GM12878 (cell line): ENCODE results near the gene SMYD5. TPM values are rescaled to one million over a fixed set of nuclear protein-coding genes. Genes with fewer than 3 reads are reported as not detected.
A peak's percentile ranks its signal among the peaks of the same experiment; 100 is the strongest.

Experiments
- ATAC-seq: fragments of 200-7000 bp; cut with Tn5 transposase; 3 replicates; pipeline ENCODE4 v1.9.1; 2020; ENCODE audit warnings: mild to moderate bottlenecking, moderate library complexity
- BruUV-seq: library from RNA; stranded (reverse); fragments of 400-500 nt; replicated peaks from 2 replicates; lab custom pipeline; 2021; lab: Mats Ljungman, UMichigan
- CTCF ChIA-PET: fragments of 300-600 bp; sonication (Branson Sonifier 250); formaldehyde crosslinking; extraction: SDS; loops from one replicate; lab custom pipeline; 2021; ENCODE audit warnings: inconsistent platforms; lab: Yijun Ruan, JAX
- POLR2A ChIA-PET: fragments of 350-600 bp; formaldehyde crosslinking; extraction: SDS; loops from one replicate; lab custom pipeline; 2021; ENCODE audit warnings: inconsistent platforms; lab: Charles Lee
- RAD21 ChIA-PET: fragments of 300-600 bp; sonication (Branson Sonifier 250); formaldehyde crosslinking; loops from one replicate; lab custom pipeline; 2023; ENCODE audit warnings: antibody characterized with exemption; ENCODE audit not compliant: unreplicated experiment; lab: Charles Lee
- SMC1A ChIA-PET: fragments of 300-600 bp; sonication (Branson Sonifier 250); formaldehyde crosslinking; loops from one replicate; lab custom pipeline; 2023; ENCODE audit not compliant: unreplicated experiment, uncharacterized antibody; lab: Charles Lee
- DNase-seq: peaks from one replicate; pipeline ENCODE4 v3.0.0-alpha.2; 2011; ENCODE audit warnings: low read depth, low spot score
- FAIRE-seq: peaks from 3 replicates; lab custom pipeline; 2011; peaks lifted over from hg19 to GRCh38; lab: Jason Lieb, UNC
- H2AFZ ChIP-seq: 2 replicates; pipeline ENCODE4 v1.6.0; 2011; ENCODE audit warnings: low read depth, low read length, control low read depth; ENCODE audit not compliant: control insufficient read depth
- H3K27ac ChIP-seq: 2 replicates; pipeline ENCODE4 v1.5.1; 2011; ENCODE audit warnings: control low read depth; ENCODE audit not compliant: control insufficient read depth, insufficient read depth
- H3K27me3 ChIP-seq, 2 experiments: replicated peaks in 1 of 2; 2 replicates each; pipeline versions ENCODE4 v1.6.0 to v1.6.1; 2011; ENCODE audit warnings: low read length in 1 of 2; ENCODE audit not compliant: control insufficient read depth in 2 of 2, insufficient read depth in 2 of 2
- H3K36me3 ChIP-seq, 2 experiments: 2 replicates each; pipeline ENCODE4 v1.5.1; 2011; ENCODE audit warnings: low read length in 1 of 2; ENCODE audit not compliant: control insufficient read depth in 2 of 2, insufficient read depth in 2 of 2
- H3K4me1 ChIP-seq: 2 replicates; pipeline ENCODE4 v1.6.1; 2011; ENCODE audit warnings: mild to moderate bottlenecking, low read length, moderate library complexity, mixed read lengths; ENCODE audit not compliant: control insufficient read depth, insufficient read depth
- H3K4me2 ChIP-seq: 2 replicates; pipeline ENCODE4 v1.6.0; 2011; ENCODE audit warnings: control low read depth; ENCODE audit not compliant: control insufficient read depth, insufficient read depth
- H3K4me3 ChIP-seq: fragments of 200-600 bp; sonication (generic); 2 replicates; pipeline ENCODE4 v1.5.1; 2016
- H3K79me2 ChIP-seq: 2 replicates; pipeline ENCODE4 v1.6.0; 2011; ENCODE audit warnings: low read length; ENCODE audit not compliant: control insufficient read depth, insufficient read depth
- H3K9ac ChIP-seq: 2 replicates; pipeline ENCODE4 v1.8.0; 2011; ENCODE audit warnings: low read length, control low read depth, mixed read lengths; ENCODE audit not compliant: control insufficient read depth, insufficient read depth
- H3K9me3 ChIP-seq: replicated peaks from 3 replicates; pipeline ENCODE4 v1.5.1; 2011; ENCODE audit warnings: mild to moderate bottlenecking, low read length; ENCODE audit not compliant: control insufficient read depth, insufficient read depth
- H4K20me1 ChIP-seq: 2 replicates; pipeline ENCODE4 v1.6.0; 2011; ENCODE audit not compliant: control insufficient read depth, insufficient read depth
- BHLHE40 ChIP-seq, 2 experiments: fragments of 450-650 bp in 1 of 2; IDR thresholded peaks; 2 replicates each; pipeline ENCODE4 v1.6.1; 2011 to 2017; ENCODE audit warnings: low read depth in 2 of 2, borderline replicate concordance in 1 of 2, improper control_type of control experiment in 1 of 2, low read length in 1 of 2, mild to moderate bottlenecking in 1 of 2
- CEBPB ChIP-seq, 2 experiments: fragments of 150-350 bp in 1 of 2; IDR thresholded peaks; 2 replicates each; pipeline ENCODE4 v1.6.1; 2012 to 2014; ENCODE audit warnings: low read depth in 2 of 2, low read length in 2 of 2, borderline replicate concordance in 1 of 2, inconsistent platforms in 1 of 2
- EED ChIP-seq: sonication (generic); IDR thresholded peaks from 2 replicates; pipeline ENCODE4 v1.6.1; 2016; ENCODE audit warnings: antibody characterized with exemption, low read depth
- GABPA ChIP-seq: IDR thresholded peaks from 2 replicates; pipeline ENCODE4 v1.6.1; 2014; ENCODE audit warnings: antibody characterized with exemption, low read depth, mild to moderate bottlenecking, inconsistent platforms
- NFIC ChIP-seq: IDR thresholded peaks from 2 replicates; pipeline ENCODE4 v1.6.1; 2012; ENCODE audit warnings: low read depth, mild to moderate bottlenecking, inconsistent platforms, low read length, moderate library complexity
- NR2C1 ChIP-seq: fragments of 450-650 bp; IDR thresholded peaks from 2 replicates; pipeline ENCODE4 v1.6.1; 2017; ENCODE audit warnings: antibody characterized with exemption, mild to moderate bottlenecking, moderate library complexity
- SREBF1 ChIP-seq: IDR thresholded peaks from 2 replicates; pipeline ENCODE4 v1.6.1; 2012; ENCODE audit warnings: mild to moderate bottlenecking, low read length
- SUZ12 ChIP-seq: fragments of 200-600 bp; sonication (generic); IDR thresholded peaks from one replicate; pipeline ENCODE4 v1.6.1; 2018; ENCODE audit warnings: antibody characterized with exemption, mild to moderate bottlenecking; ENCODE audit not compliant: unreplicated experiment
- TCF12 ChIP-seq: IDR thresholded peaks from 2 replicates; pipeline ENCODE4 v1.6.1; 2011; ENCODE audit warnings: low read depth, mild to moderate bottlenecking, low read length
- TCF7 ChIP-seq: IDR thresholded peaks from 2 replicates; pipeline ENCODE4 v1.6.1; 2014; ENCODE audit warnings: antibody characterized with exemption, borderline replicate concordance
- ZNF24 ChIP-seq: fragments of 450-650 bp; IDR thresholded peaks from 2 replicates; pipeline ENCODE4 v1.6.1; 2017; ENCODE audit warnings: antibody characterized with exemption, mild to moderate bottlenecking
- WGBS: methylation state at CpG from one replicate; pipeline ENCODE4 v1.1.6; 2016; ENCODE audit warnings: low lambda C conversion rate; ENCODE audit not compliant: insufficient replicate concordance, insufficient coverage; ENCODE audit errors: missing lambda C conversion rate; 5-methylcytosine and 5-hydroxymethylcytosine counted together
- in situ Hi-C: fragments of 300-500 bp; cut with MboI; formaldehyde crosslinking; loops from 9 replicates; pipeline ENCODE4 v1.14.3; 2018; ENCODE audit warnings: mixed read lengths
- intact Hi-C: fragments of 100-400 bp; cut with micrococcal nuclease; formaldehyde crosslinking; loops from one replicate; pipeline ENCODE4 v1.14.2; 2022; ENCODE audit not compliant: unreplicated experiment
- polyA plus RNA-seq, 11 experiments: library from polyadenylated mRNA; depleted of rRNA in 4 of 11; unstranded in 6 of 11; stranded (reverse) in 5 of 11; fragments of >200 nt; fragmentation: Nextera tagmentation in 4 of 11; fragmentation: Illumina TruSeq in 1 of 11; extraction: Ambion mirVana in 4 of 11; extraction: Trizol in 1 of 11; gene quantifications; 1 replicate in 1 of 11; 2 replicates in 10 of 11; pipeline versions ENCODE4 v1.2.1 to v1.2.3, GENCODE V29; 2011 to 2016; ENCODE audit warnings: inconsistent platforms in 2 of 11, missing spikeins in 2 of 11, low read depth in 1 of 11
- total RNA-seq, 4 experiments: library from RNA; depleted of rRNA in 3 of 4; stranded (reverse); fragments of >200 nt in 3 of 4; fragmentation: Illumina TruSeq in 1 of 4; extraction: Trizol in 1 of 4; gene quantifications; 2 replicates each; pipeline versions ENCODE4 v1.2.1 to v1.2.3, GENCODE V29; 2013 to 2021
- TF ChIP-seq, protein P1 (sequence below): fragments of 450-650 bp; conservative IDR thresholded peaks from 2 replicates; pipeline ENCODE4 v1.6.1; 2017; ENCODE audit warnings: mild to moderate bottlenecking, moderate library complexity
- TF ChIP-seq, protein P2 (sequence below): fragments of 150-350 bp; IDR thresholded peaks from 2 replicates; pipeline ENCODE4 v1.6.1; 2014; ENCODE audit warnings: mild to moderate bottlenecking, low read depth, low read length
- TF ChIP-seq, protein P3 (sequence below): fragments of 450-650 bp; IDR thresholded peaks from 2 replicates; pipeline ENCODE4 v1.6.1; 2016; ENCODE audit warnings: mild to moderate bottlenecking
- TF ChIP-seq, protein P4 (sequence below), 3 experiments: IDR thresholded peaks in 2 of 3; conservative IDR thresholded peaks in 1 of 3; 2 replicates each; pipeline ENCODE4 v1.5.1; 2011; ENCODE audit warnings: low read depth in 3 of 3, low read length in 3 of 3, mild to moderate bottlenecking in 3 of 3, control low read depth in 2 of 3, moderate library complexity in 2 of 3, inconsistent platforms in 1 of 3, mixed read lengths in 1 of 3; ENCODE audit not compliant: control insufficient read depth in 2 of 3, insufficient read depth in 1 of 3; ENCODE audit errors: extremely low read depth in 1 of 3

Gene SMYD5
- total and polyA plus RNA-seq, 10 of the 15 experiments (the other 5 are each of a cell fraction or from before 2014, with no cell fraction given) = 6.1 to 35.3 (median 26.4) TPM

DNA sequence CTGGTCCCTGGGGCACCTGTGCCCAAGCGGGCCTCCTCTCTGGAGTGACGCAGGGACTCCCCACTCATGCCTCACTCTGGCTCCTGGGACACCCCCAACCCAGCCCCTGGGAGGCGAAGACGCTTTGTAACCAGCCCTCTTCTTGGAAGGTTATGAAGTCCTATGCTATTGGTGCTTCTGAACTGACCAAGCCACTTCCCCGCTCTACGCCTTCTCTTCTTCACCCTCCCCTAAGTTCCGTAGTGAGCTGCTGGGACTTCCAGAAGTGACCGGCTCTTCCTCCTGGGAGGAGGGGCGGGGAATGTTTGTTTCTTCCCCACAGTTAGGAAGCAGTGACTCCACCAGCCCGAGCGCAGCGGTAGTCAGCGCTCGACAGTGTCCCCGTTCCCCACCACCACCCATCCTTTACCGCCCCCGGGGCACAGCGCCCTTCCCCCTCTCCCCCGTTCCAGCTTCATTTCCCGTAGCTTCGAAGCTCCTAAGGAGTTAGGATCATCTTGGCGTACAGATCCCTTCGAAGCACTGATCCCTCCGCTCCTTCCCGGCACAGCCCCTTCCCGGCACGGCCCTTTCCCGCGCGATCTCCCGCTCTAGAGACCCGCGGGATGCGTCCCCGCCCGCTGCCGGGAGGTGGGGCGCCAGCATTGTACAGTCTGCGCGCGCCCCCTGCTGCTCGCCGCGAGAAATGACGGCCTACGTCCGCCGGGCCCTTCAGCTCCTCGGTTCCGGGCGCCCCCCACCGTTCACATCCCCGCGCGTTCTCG lies 37.0 kb upstream of the SMYD5 start:
- peaks cover 13% of the 10 kb centered on the region; the same call in 1 of the 2 replicates for H3K4me1 ChIP-seq
- FAIRE-seq = peak; percentile 81
- no peaks in the 10 kb centered on the region for H3K79me2 ChIP-seq
- no peak overlapping the region for H3K27ac ChIP-seq
- no TSS peak for BruUV-seq
- in situ Hi-C loops (loop anchor here (5.0 kb wide), 1 partner anchor 285 kb away; no protein-coding TSS in a partner anchor), intact Hi-C loops (loop anchor here (1.0 to 5.0 kb wide), 3 partner anchors 92 to 285 kb away; no protein-coding TSS in a partner anchor)
- ATAC-seq = peak; percentile 94
- peaks cover 13 to 14% of the 10 kb centered on the region in 2 experiments; a peak in 3 of 4 replicates for H3K27me3 ChIP-seq
- H3K36me3 ChIP-seq = no peaks in the 10 kb centered on the region
- peak overlapping the region; percentile 95 for H2AFZ ChIP-seq
- H4K20me1 ChIP-seq = no peaks in the 10 kb centered on the region
- ChIA-PET POLR2A (interaction anchor here (0.6 to 0.8 kb wide), 2 partner anchors 57 to 112 kb away, joined by 3 to 7 read pairs; partner anchors contain the start of gene CCT7), CTCF (interaction anchor here (0.6 to 6.3 kb wide), 50 partner anchors 8 to 1526 kb away, joined by 3 to 82 read pairs (median 4); partner anchors contain the start of gene SMYD5), RAD21 (interaction anchor here (0.6 to 2.9 kb wide), 14 partner anchors 9 to 283 kb away, joined by 3 to 33 read pairs (median 5); partner anchors contain the start of genes FBXO41, PRADC1 and SMYD5), SMC1A (interaction anchor here (0.9 to 2.2 kb wide), 19 partner anchors 13 to 316 kb away, joined by 3 to 19 read pairs (median 4); partner anchors contain the start of genes EGR4 and SPR)
- DNase-seq = no peak
- WGBS = 1% methylated on average over 50 of the region's 56 CpGs
- H3K4me3 ChIP-seq = peak overlapping the region; percentile 59; the same call in 1 of the 2 replicates
- peak overlapping the region; percentile 86 for H3K4me2 ChIP-seq
- no peaks in the 10 kb centered on the region for H3K9me3 ChIP-seq
- no peak overlapping the region for H3K9ac ChIP-seq
- no peak for TF ChIP-seq SREBF1
- TF ChIP-seq, protein P1, sequence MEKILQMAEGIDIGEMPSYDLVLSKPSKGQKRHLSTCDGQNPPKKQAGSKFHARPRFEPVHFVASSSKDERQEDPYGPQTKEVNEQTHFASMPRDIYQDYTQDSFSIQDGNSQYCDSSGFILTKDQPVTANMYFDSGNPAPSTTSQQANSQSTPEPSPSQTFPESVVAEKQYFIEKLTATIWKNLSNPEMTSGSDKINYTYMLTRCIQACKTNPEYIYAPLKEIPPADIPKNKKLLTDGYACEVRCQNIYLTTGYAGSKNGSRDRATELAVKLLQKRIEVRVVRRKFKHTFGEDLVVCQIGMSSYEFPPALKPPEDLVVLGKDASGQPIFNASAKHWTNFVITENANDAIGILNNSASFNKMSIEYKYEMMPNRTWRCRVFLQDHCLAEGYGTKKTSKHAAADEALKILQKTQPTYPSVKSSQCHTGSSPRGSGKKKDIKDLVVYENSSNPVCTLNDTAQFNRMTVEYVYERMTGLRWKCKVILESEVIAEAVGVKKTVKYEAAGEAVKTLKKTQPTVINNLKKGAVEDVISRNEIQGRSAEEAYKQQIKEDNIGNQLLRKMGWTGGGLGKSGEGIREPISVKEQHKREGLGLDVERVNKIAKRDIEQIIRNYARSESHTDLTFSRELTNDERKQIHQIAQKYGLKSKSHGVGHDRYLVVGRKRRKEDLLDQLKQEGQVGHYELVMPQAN = peak; percentile 68
- TF ChIP-seq TCF7 = no peak
- no peak for TF ChIP-seq NFIC
- TF ChIP-seq, protein P2, sequence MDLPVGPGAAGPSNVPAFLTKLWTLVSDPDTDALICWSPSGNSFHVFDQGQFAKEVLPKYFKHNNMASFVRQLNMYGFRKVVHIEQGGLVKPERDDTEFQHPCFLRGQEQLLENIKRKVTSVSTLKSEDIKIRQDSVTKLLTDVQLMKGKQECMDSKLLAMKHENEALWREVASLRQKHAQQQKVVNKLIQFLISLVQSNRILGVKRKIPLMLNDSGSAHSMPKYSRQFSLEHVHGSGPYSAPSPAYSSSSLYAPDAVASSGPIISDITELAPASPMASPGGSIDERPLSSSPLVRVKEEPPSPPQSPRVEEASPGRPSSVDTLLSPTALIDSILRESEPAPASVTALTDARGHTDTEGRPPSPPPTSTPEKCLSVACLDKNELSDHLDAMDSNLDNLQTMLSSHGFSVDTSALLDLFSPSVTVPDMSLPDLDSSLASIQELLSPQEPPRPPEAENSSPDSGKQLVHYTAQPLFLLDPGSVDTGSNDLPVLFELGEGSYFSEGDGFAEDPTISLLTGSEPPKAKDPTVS = 0 out of 2 replicates have a peak, but pooled peaks have one; percentile 23
- no peak for TF ChIP-seq CEBPB (IDR thresholded peaks at IDR 0.05; ENCODE audit: borderline replicate concordance in 1 of 2, low read depth in 2 of 2, low read length in 2 of 2)
- no peak for TF ChIP-seq ZNF24
- TF ChIP-seq EED = peak; percentile 78
- TF ChIP-seq, protein P3, sequence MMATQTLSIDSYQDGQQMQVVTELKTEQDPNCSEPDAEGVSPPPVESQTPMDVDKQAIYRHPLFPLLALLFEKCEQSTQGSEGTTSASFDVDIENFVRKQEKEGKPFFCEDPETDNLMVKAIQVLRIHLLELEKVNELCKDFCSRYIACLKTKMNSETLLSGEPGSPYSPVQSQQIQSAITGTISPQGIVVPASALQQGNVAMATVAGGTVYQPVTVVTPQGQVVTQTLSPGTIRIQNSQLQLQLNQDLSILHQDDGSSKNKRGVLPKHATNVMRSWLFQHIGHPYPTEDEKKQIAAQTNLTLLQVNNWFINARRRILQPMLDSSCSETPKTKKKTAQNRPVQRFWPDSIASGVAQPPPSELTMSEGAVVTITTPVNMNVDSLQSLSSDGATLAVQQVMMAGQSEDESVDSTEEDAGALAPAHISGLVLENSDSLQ = 0 out of 2 replicates have a peak, but pooled peaks have one; percentile 8
- 0 out of 2 replicates have a peak, but pooled peaks have one; percentile 24 for TF ChIP-seq TCF12
- TF ChIP-seq NR2C1 = no peak
- no peak for TF ChIP-seq SUZ12
- TF ChIP-seq, protein P4, sequence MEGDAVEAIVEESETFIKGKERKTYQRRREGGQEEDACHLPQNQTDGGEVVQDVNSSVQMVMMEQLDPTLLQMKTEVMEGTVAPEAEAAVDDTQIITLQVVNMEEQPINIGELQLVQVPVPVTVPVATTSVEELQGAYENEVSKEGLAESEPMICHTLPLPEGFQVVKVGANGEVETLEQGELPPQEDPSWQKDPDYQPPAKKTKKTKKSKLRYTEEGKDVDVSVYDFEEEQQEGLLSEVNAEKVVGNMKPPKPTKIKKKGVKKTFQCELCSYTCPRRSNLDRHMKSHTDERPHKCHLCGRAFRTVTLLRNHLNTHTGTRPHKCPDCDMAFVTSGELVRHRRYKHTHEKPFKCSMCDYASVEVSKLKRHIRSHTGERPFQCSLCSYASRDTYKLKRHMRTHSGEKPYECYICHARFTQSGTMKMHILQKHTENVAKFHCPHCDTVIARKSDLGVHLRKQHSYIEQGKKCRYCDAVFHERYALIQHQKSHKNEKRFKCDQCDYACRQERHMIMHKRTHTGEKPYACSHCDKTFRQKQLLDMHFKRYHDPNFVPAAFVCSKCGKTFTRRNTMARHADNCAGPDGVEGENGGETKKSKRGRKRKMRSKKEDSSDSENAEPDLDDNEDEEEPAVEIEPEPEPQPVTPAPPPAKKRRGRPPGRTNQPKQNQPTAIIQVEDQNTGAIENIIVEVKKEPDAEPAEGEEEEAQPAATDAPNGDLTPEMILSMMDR (IDR thresholded peaks at IDR 0.05 in 2 of 3, conservative IDR thresholded peaks at IDR 0.05 in 1 of 3; ENCODE audit: control insufficient read depth in 2 of 3, extremely low read depth in 1 of 3, insufficient read depth in 1 of 3, low read depth in 3 of 3, low read length in 3 of 3) = peak; percentile 91 to 99 (median 97); a peak in 5 of 6 replicates
- TF ChIP-seq BHLHE40 (IDR thresholded peaks at IDR 0.05; ENCODE audit: borderline replicate concordance in 1 of 2, low read depth in 2 of 2, low read length in 1 of 2) = peak; percentile 26 to 27; a peak in 1 of 4 replicates
- no peak for TF ChIP-seq GABPA
